Prostate gland (tissue), 2 donors: ENCODE measurements around the gene OTX2. TPM values are rescaled to one million over a fixed set of nuclear protein-coding genes. Genes with fewer than 3 reads are reported as not detected.

ENCODE experiments used
- DNase-seq: peaks from one replicate; pipeline ENCODE4 v3.0.0-alpha.2; 2019; ENCODE audit warnings: low spot score
- H3K27ac ChIP-seq, 2 donors: fragments of 200-600 bp; sonication (generic); 2 replicates each; pipeline ENCODE4 v1.5.1; 2017 to 2019
- H3K27me3 ChIP-seq: fragments of 200-600 bp; sonication (generic); replicated peaks from 2 replicates; pipeline ENCODE4 v1.5.1; 2019; ENCODE audit not compliant: insufficient read depth
- H3K36me3 ChIP-seq, 2 donors: fragments of 200-600 bp; sonication (generic); 1 replicate in 1 of 2; 2 replicates in 1 of 2; pipeline versions ENCODE4 v1.5.1 to v1.8.1; 2017 to 2019
- H3K4me1 ChIP-seq: fragments of 200-600 bp; sonication (generic); replicated peaks from 2 replicates; pipeline ENCODE4 v1.5.1; 2019
- H3K4me3 ChIP-seq, 2 donors: fragments of 200-600 bp; sonication (generic); 2 replicates each; pipeline ENCODE4 v1.5.1; 2017 to 2019
- H3K9me3 ChIP-seq: fragments of 200-600 bp; sonication (generic); 2 replicates; pipeline ENCODE4 v1.5.1; 2017
- POLR2A ChIP-seq: fragments of 450-650 bp; IDR thresholded peaks from one replicate; pipeline ENCODE4 v1.6.1; 2016; ENCODE audit warnings: antibody characterized with exemption, mild to moderate bottlenecking
- POLR2AphosphoS5 ChIP-seq: sonication (generic); formaldehyde crosslinking; IDR thresholded peaks from one replicate; pipeline ENCODE4 v1.6.1; 2017; ENCODE audit warnings: antibody characterized with exemption
- WGBS: methylation state at CpG from one replicate; pipeline ENCODE4 v1.1.5; 2018; 5-methylcytosine and 5-hydroxymethylcytosine counted together
- intact Hi-C: fragments of 100-400 bp; cut with DNase I; formaldehyde crosslinking; loops from one replicate; pipeline ENCODE4 v1.14.2; 2022
- total RNA-seq, 2 donors: library from RNA; depleted of rRNA; stranded (reverse); fragments of >200 nt; gene quantifications; one replicate each; pipeline ENCODE4 v1.1.0, GENCODE V29; 2016
- TF ChIP-seq, protein P1 (sequence below), 4 experiments: fragments of 200-600 bp in 2 of 4; fragments of 450-650 bp in 2 of 4; sonication (generic) in 2 of 4; IDR thresholded peaks; 1 replicate in 3 of 4; 2 replicates in 1 of 4; pipeline ENCODE4 v1.5.1; 2016 to 2019; ENCODE audit warnings: antibody characterized with exemption in 4 of 4, mild to moderate bottlenecking in 2 of 4, moderate library complexity in 2 of 4

OTX2 gene
- total RNA-seq, 2 donors from 2014 or later: not detected

DNA sequence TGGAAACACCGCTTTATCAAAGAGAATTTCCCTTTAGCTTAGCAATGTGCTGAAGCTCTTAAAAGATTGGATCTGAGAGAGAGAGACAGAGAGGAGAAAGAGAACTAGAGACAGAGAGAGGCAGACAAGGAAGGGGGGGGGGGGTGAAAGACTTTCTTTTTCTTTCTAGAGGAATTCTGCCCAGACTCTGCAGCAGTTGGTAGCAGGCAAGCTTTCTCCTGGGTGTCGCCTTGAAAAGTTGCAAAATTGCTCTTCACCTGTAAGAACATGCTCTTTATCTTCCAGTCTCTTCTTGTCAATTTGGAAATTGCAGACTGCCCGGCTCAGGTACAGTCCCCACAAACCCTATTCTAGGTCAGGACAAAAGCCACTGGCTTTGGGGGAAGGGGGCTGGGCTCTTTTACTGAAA lies 2.9 kb upstream of the OTX2 start:
- no peak for DNase-seq
- Histone ChIP-seq H3K36me3 (no peaks in the 10 kb centered on the region), H3K27me3 (peaks cover 61% of the 10 kb centered on the region), H3K27ac (no peak overlapping the region), H3K4me1 (no peaks in the 10 kb centered on the region), H3K9me3 (no peaks in the 10 kb centered on the region), H3K4me3 (no peak overlapping the region)
- 12% methylated on average over 3 of the region's 3 CpGs for WGBS
- no peak for TF ChIP-seq POLR2AphosphoS5
- TF ChIP-seq, protein P1, sequence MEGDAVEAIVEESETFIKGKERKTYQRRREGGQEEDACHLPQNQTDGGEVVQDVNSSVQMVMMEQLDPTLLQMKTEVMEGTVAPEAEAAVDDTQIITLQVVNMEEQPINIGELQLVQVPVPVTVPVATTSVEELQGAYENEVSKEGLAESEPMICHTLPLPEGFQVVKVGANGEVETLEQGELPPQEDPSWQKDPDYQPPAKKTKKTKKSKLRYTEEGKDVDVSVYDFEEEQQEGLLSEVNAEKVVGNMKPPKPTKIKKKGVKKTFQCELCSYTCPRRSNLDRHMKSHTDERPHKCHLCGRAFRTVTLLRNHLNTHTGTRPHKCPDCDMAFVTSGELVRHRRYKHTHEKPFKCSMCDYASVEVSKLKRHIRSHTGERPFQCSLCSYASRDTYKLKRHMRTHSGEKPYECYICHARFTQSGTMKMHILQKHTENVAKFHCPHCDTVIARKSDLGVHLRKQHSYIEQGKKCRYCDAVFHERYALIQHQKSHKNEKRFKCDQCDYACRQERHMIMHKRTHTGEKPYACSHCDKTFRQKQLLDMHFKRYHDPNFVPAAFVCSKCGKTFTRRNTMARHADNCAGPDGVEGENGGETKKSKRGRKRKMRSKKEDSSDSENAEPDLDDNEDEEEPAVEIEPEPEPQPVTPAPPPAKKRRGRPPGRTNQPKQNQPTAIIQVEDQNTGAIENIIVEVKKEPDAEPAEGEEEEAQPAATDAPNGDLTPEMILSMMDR (IDR thresholded peaks at IDR 0.05): no peak
- TF ChIP-seq POLR2A: no peak
- intact Hi-C loops: no loop called here

DNA sequence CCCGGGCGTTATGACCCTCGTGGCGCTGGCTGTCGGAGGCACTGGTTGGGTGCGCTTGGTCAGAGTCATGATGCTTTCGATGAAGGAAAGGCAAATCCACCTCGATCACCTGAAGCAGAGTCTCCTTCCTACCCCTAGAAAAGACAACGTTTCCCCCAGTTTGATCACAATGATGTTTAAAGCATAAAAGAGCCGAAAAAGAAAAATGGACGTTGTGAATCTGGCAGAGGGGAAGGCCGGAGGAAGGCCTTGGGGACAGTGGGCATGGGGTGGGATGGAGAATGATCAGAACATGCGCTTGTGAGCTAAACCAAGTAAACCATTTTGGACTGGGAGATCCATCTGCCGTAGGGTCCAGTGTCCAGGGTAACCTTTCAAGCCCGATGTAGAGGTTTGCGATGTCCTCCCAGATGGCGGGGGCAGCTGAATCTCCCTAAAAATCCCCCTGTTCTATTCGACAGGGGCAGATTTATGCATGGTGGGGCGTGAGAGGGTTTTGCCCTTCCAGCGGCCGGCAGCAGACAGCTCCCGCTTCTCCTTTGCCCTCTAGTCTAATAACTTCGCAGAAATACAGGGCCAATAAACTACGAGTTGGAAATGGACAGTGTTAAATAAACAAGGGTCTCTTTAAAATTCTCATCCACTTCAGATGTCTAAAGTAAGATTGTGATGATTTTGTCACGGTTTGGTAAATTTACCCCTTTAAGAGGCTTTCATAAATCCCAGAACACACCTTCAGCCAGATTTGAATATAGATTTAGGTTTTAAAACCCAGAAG lies 2.3 kb upstream of the OTX2 start:
- intact Hi-C loops: no loop called here
- WGBS: 5% methylated on average over 25 of the region's 25 CpGs
- TF ChIP-seq POLR2AphosphoS5 (no peak), POLR2A (no peak)
- TF ChIP-seq, protein P1 (IDR thresholded peaks at IDR 0.05): no peak
- H3K4me3 ChIP-seq: no peak overlapping the region
- no peak overlapping the region for H3K27ac ChIP-seq
- peaks cover 61% of the 10 kb centered on the region for H3K27me3 ChIP-seq
- H3K9me3 ChIP-seq: no peaks in the 10 kb centered on the region
- DNase-seq: no peak
- H3K36me3 ChIP-seq: no peaks in the 10 kb centered on the region
- H3K4me1 ChIP-seq: no peaks in the 10 kb centered on the region

DNA sequence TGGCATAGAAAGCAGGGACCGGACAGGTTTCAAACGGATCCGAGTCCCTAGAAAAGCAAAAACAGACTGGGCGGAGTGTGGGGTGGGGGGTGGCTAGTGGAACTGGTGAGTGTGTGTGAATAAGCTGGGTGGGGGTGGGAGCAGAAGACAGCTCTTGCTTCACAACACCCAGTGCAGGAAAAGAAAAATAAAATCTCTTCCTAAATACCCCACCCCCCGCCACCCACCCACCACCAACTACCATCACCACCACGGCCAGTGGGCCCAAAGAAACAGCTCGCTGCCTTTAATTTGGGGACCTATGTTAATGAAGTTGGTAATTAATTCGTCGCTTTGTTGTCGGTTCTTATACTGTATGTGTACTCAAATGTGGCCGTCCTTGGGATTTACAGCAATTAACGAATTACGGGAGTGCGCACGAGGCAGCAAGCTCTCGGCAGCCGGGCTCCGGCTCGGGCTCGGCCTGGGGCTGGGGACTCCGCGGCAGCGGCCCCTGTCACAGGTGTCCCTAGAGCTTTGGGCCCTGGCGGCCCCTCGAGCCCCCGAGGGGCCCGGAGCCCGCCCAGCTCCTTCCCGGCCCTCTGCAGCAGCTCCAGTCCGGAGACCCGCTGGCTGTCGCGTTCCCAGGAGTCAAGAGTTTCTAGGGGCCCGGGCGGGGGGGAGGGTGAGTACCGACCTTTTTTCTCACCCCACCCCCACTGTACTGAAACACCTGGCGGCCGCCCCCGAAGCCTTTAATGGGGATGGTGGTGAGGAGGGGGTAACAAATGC lies 1.5 kb upstream of the OTX2 start:
- no peaks in the 10 kb centered on the region for H3K36me3 ChIP-seq
- no peak overlapping the region for H3K27ac ChIP-seq
- intact Hi-C loops: no loop called here
- 5% methylated on average over 39 of the region's 39 CpGs for WGBS
- H3K27me3 ChIP-seq: peaks cover 57% of the 10 kb centered on the region
- H3K4me1 ChIP-seq: no peaks in the 10 kb centered on the region
- no peak overlapping the region for H3K4me3 ChIP-seq
- TF ChIP-seq, protein P1 (IDR thresholded peaks at IDR 0.05): no peak
- TF ChIP-seq POLR2AphosphoS5 (no peak), POLR2A (no peak)
- H3K9me3 ChIP-seq: no peaks in the 10 kb centered on the region
- no peak for DNase-seq

DNA sequence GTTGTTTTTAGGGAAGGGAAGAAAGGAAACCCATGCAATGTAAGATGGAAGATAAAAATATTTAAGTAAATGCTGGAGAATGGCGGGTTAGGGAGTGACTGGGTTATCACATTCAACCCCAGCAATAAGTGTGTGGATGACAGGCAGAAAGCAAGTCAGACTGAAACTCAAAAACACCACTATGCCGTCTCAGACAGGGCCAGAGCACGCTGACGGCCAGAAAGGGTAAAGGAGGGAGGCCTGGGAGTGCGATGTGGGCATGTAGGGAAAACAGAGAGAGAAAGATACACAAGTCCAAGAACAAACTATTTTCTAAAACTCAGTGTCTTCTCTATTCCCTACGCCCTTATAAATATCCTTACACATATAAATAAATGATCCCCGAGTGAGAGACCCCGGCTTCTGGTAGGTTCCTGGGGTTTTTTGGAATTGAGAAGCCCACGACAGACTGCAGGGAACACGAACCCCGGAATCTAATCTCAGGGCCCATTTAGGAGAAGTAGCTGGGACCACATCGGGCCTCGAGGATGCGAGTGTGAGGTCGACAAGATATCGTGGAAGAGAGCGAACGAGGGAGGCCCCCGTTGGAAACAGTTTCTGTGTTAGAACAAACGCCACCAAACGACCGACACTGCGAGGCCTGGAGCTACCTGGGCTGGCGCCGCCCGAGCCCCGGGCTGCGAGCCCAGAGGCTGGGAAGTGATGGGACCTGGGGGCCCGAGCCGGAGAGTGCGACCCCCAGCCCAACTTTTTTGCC lies 735 bp upstream of the OTX2 start:
- H3K27me3 ChIP-seq: peaks cover 60% of the 10 kb centered on the region
- no peak overlapping the region for H3K4me3 ChIP-seq
- 7% methylated on average over 31 of the region's 31 CpGs for WGBS
- H3K27ac ChIP-seq: no peak overlapping the region
- H3K9me3 ChIP-seq: no peaks in the 10 kb centered on the region
- H3K36me3 ChIP-seq: no peaks in the 10 kb centered on the region
- intact Hi-C loops: no loop called here
- no peaks in the 10 kb centered on the region for H3K4me1 ChIP-seq
- TF ChIP-seq POLR2A (no peak), POLR2AphosphoS5 (no peak)
- TF ChIP-seq, protein P1 (IDR thresholded peaks at IDR 0.05): no peak
- DNase-seq: no peak
